CD4-positive, alpha-beta T cell (primary cell): ENCODE data around the gene C22orf39. TPM values are rescaled to one million over a fixed set of nuclear protein-coding genes. Genes with fewer than 3 reads are reported as not detected.

Experiments used
- ATAC-seq: fragments of 200-7000 bp; cut with Tn5 transposase; one replicate; pipeline ENCODE4 v1.10.0; 2022; ENCODE audit warnings: mild to moderate bottlenecking; ENCODE audit not compliant: poor library complexity
- CTCF ChIA-PET: fragments of 350-600 bp; sonication (Branson Sonifier 250); formaldehyde crosslinking; loops from one replicate; lab custom pipeline; 2021; ENCODE audit warnings: antibody characterized with exemption, inconsistent platforms; lab: Charles Lee
- POLR2A ChIA-PET: fragments of 350-600 bp; sonication (Branson Sonifier 250); formaldehyde crosslinking; loops from one replicate; lab custom pipeline; 2021; ENCODE audit warnings: antibody characterized with exemption, inconsistent platforms; lab: Charles Lee
- DNase-seq, 14 experiments: peaks; one replicate each; pipeline ENCODE4 v3.0.0-alpha.2; 2013 to 2020; ENCODE audit warnings: mixed read lengths in 2 of 14
- H3K27ac ChIP-seq, 2 donors: one replicate each; pipeline versions ENCODE4 v1.5.1 to v1.7.0; 2013; ENCODE audit warnings: low read length in 2 of 2, low read depth in 1 of 2, mild to moderate bottlenecking in 1 of 2
- H3K27me3 ChIP-seq, 2 experiments: 1 replicate in 1 of 2; 2 replicates in 1 of 2; pipeline versions ENCODE4 v1.6.1 to v1.7.0; 2013; ENCODE audit warnings: low read length in 2 of 2, control low read depth in 1 of 2, mild to moderate bottlenecking in 1 of 2, moderate library complexity in 1 of 2; ENCODE audit not compliant: insufficient read depth in 2 of 2, control insufficient read depth in 1 of 2
- H3K36me3 ChIP-seq: one replicate; pipeline ENCODE4 v1.6.1; 2013; ENCODE audit warnings: low read length, control low read depth; ENCODE audit not compliant: insufficient read depth
- H3K4me1 ChIP-seq: one replicate; pipeline ENCODE4 v1.6.1; 2013; ENCODE audit warnings: low read length, control low read depth; ENCODE audit not compliant: insufficient read depth
- H3K4me3 ChIP-seq: one replicate; pipeline ENCODE4 v1.5.1; 2013; ENCODE audit warnings: mild to moderate bottlenecking, low read length, moderate library complexity
- H3K9me3 ChIP-seq, 2 experiments: 1 replicate in 1 of 2; 2 replicates in 1 of 2; pipeline versions ENCODE4 v1.6.1 to v1.7.0; 2013; ENCODE audit warnings: low read length in 2 of 2, mild to moderate bottlenecking in 2 of 2, control low read depth in 1 of 2, moderate library complexity in 1 of 2; ENCODE audit not compliant: control insufficient read depth in 1 of 2, insufficient read depth in 1 of 2
- H3K27ac Mint-ChIP-seq: one replicate; pipeline ENCODE4 v1.8.0; 2020; ENCODE audit warnings: mixed read lengths
- H3K27me3 Mint-ChIP-seq: one replicate; pipeline ENCODE4 v1.8.0; 2021; ENCODE audit warnings: mixed read lengths
- H3K36me3 Mint-ChIP-seq: one replicate; pipeline ENCODE4 v1.8.0; 2021; ENCODE audit warnings: low read depth, mixed read lengths
- H3K4me1 Mint-ChIP-seq: one replicate; pipeline ENCODE4 v1.8.0; 2021; ENCODE audit warnings: low read depth, mixed read lengths
- H3K4me3 Mint-ChIP-seq: one replicate; pipeline ENCODE4 v1.8.0; 2020; ENCODE audit warnings: mild to moderate bottlenecking, mixed read lengths
- H3K9me3 Mint-ChIP-seq: one replicate; pipeline ENCODE4 v1.8.0; 2020; ENCODE audit warnings: mixed read lengths
- CTCF ChIP-seq: fragments of 200-600 bp; IDR thresholded peaks from one replicate; pipeline ENCODE4 v1.8.0; 2022; ENCODE audit warnings: antibody characterized with exemption, mild to moderate bottlenecking
- intact Hi-C, 2 experiments: fragments of 100-400 bp; cut with DNase I in 1 of 2; cut with micrococcal nuclease in 1 of 2; formaldehyde crosslinking; loops; one replicate each; pipeline versions ENCODE4 v1.15.1 to v1.9.0; 2023 to 2025; cut with DNase I, micrococcal nuclease
- total RNA-seq, 174 experiments: library from RNA in 2 of 174; stranded (reverse) in 2 of 174; gene quantifications; one replicate each; pipeline ENCODE4 v1.2.3 and lab custom pipeline; 2021 to 2026

The C22orf39 gene
- total RNA-seq, 2 experiments from 2014 or later, result 30.2 to 32.6 TPM

- POLR2A ChIA-PET, result no interaction called here
- no peak overlapping the region for H3K27ac ChIP-seq
These were observed 53.8 kb downstream of the C22orf39 start for GRCh38 chr22:19393704-19394103.

More at GRCh38 chr22:19393704-19394103, 53.8 kb downstream of the C22orf39 start:
- Histone ChIP-seq H3K4me3 (no peak overlapping the region), H3K4me1 (no peaks in the 10 kb centered on the region), H3K36me3 (peaks cover 90% of the 10 kb centered on the region), H3K9me3 (no peaks in the 10 kb centered on the region), H3K27me3 (no peaks in the 10 kb centered on the region)
- CTCF ChIA-PET, result interaction anchor here (1.3 kb wide), 1 partner anchor 11 kb away, joined by 3 read pairs; no protein-coding TSS in a partner anchor
- no peak overlapping the region for H3K27ac Mint-ChIP-seq
- no peak for TF ChIP-seq CTCF
- no peaks in the 10 kb centered on the region for H3K9me3 Mint-ChIP-seq
- intact Hi-C loops, result no loop called here
- ATAC-seq (no peak), DNase-seq (peak in 1 of 14 experiments; percentile 14)
- no peak overlapping the region for H3K4me3 Mint-ChIP-seq
- peaks cover 93% of the 10 kb centered on the region for H3K36me3 Mint-ChIP-seq
- H3K4me1 Mint-ChIP-seq, result no peaks in the 10 kb centered on the region
- H3K27me3 Mint-ChIP-seq, result no peaks in the 10 kb centered on the region

Other genes with a start within 250 kb of the C22orf39 start
- 1 to 10 TPM in 1 of 2 experiments, under 1 TPM in 1; 0.52 to 1.5 TPM for gene CLTCL1, start 156.0 kb downstream of the C22orf39 start, total RNA-seq
- gene HIRA, start 16.0 kb downstream of the C22orf39 start, total RNA-seq, result 10 to 100 TPM; 15.2 to 15.5 TPM
- gene MRPL40, start 15.2 kb downstream of the C22orf39 start, total RNA-seq, result 10 to 100 TPM; 10.7 to 11.3 TPM
- 10 to 100 TPM; 68.5 to 77.4 TPM for gene UFD1, start 31.5 kb upstream of the C22orf39 start, total RNA-seq
- under 1 TPM; 0.75 to 0.82 TPM for gene CDC45, start 32.2 kb upstream of the C22orf39 start, total RNA-seq
- gene CLDN5, start 76.7 kb upstream of the C22orf39 start, total RNA-seq, result not detected